T-helper 2 cell treated with Interferon-gamma antibody and Interleukin-4, amounts not matched to agents 100 ng/mL and 5 ng/mL, for 36 hours (primary cell): ENCODE results near the gene TMEM134. TPM values are rescaled to one million over a fixed set of nuclear protein-coding genes. Genes with fewer than 3 reads are reported as not detected.

ENCODE experiments used
- intact Hi-C: fragments of 100-400 bp; cut with micrococcal nuclease; formaldehyde crosslinking; loops from one replicate; pipeline ENCODE4 v1.15.1; 2023
- total RNA-seq: library from RNA; stranded (reverse); gene quantifications from 2 replicates; pipeline ENCODE4 v1.2.3, GENCODE V29; 2022

The TMEM134 gene
- total RNA-seq, 1 donor from 2014 or later: 40.4 TPM

GRCh38 chr11:67440229-67441097 lies 28.6 kb downstream of the TMEM134 start:
- intact Hi-C loops: no loop called here

GRCh38 chr11:67439321-67440228 lies 29.5 kb downstream of the TMEM134 start:
- intact Hi-C loops: loop anchor here (2.0 kb wide), 2 partner anchors 29 to 45 kb away; partner anchors contain the start of gene TMEM134

DNA sequence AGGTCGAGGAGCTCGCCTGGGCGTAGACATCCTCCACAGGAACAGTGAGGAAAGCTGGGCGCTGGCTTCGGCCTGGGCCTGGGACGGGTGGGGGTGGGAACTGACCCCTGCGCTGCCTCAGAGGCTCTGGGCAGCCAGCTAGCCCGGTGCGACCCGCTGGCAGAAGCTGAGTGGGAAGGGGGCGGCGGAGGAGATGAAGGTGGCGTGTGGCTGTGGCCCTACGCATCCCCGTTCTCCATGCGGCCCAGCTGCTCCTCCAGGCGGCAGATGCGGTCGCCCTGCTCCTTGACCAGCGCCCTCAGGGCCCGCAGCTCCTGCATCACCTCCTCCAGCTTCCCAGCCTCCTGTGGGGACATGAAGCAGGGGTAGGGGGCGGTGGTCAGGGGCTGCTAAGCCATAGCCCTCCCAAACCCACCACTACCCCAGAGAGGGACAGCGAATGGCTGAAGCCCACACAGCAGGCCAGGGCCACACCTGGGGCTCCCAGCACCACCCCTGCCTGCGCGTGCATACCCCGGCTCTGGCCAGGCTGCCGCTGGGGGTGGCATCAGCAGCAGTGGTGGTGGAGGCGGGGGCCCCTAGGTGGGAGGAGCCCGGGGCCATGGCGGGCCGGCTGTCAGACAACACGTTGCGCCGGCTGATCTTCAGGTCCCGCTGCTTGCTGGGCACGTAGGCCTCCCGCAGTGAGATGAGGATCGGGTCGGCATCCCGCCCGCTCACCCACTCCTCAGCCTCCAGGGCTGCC lies 30.7 kb downstream of the TMEM134 start:
- intact Hi-C loops: loop anchor here (2.0 kb wide), 2 partner anchors 30 to 46 kb away; partner anchors contain the start of gene TMEM134

- intact Hi-C loops: loop anchor here (1.0 to 2.0 kb wide), 3 partner anchors 9 to 47 kb away; partner anchors contain the start of genes RPS6KB2 and TMEM134
Observed at GRCh38 chr11:67437809-67438157, 31.3 kb downstream of the TMEM134 start.

DNA sequence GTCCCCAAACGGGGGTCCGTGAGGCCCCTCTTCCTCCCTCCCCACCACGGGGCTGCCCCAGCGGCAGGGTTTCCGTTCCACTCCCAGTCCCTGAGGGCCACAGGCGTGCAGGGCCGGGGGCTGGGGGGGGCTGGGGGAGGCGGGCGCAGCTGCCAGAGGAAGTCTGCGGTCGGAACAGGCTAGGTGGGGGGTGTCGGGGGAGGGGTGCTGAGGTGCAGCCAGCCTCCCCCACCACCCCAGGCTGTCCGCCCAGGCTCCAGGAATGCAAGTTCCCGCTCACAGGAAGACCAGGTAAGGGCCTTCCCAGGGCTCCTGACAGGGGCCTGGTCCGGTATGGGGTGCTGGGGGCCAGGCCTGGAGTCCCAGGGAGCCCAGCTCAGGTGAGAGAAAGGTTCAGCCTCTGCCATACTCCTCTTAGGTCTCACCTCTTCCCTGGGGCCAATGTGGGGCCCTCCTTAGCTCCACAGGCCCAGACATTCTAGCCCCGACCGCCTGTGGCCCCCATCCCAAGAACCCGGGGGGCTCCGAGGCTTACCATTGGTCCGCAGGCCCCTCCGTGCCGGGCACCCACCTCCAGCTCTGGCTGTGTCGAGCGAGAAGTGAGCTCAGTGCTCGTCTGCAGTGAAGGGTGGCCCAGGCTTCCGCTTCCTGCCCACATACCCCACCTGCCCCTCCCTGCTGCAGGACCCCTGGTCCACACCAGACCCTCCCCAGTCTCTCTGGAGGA lies 31.8 kb downstream of the TMEM134 start, which contains the start of gene PTPRCAP:
Gene PTPRCAP (minus strand): TSS at position 601 of the 727 bp plus-strand sequence. CDS start 63 bp downstream, at position 538.
- intact Hi-C loops: loop anchor here (1.0 kb wide), 1 partner anchor 9 kb away; the partner anchor contains the start of gene RPS6KB2

GRCh38 chr11:67436459-67437081 lies 32.5 kb downstream of the TMEM134 start:
- intact Hi-C loops: loop anchor here (1.0 kb wide), 2 partner anchors 8 to 70 kb away; partner anchors contain the start of gene RPS6KB2

- intact Hi-C loops: loop anchor here (1.0 kb wide), 1 partner anchor 70 kb away; no protein-coding TSS in a partner anchor
Observed at GRCh38 chr11:67435727-67436458, 33.2 kb downstream of the TMEM134 start.

- intact Hi-C loops: no loop called here
Observed at GRCh38 chr11:67435031-67435726, 33.9 kb downstream of the TMEM134 start.

DNA sequence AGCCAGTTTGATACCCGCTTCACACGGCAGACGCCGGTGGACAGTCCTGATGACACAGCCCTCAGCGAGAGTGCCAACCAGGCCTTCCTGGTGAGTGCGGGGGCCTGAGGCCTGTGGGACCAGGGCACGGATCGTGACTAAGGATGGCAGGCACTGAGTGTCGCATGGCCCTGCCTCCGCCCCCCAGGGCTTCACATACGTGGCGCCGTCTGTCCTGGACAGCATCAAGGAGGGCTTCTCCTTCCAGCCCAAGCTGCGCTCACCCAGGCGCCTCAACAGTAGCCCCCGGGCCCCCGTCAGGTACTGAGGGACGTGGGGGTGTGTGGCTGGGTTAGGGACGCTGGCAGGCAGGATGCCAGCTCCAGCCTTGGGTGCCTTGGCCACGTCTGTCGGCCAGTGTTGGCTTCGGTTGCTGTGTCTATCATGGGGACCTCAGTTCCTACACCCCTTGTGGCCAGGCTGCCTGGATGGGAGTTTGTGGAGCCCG lies 34.6 kb downstream of the TMEM134 start:
- intact Hi-C loops: no loop called here

- intact Hi-C loops: no loop called here
Observed at GRCh38 chr11:67433536-67434394, 35.3 kb downstream of the TMEM134 start.

DNA sequence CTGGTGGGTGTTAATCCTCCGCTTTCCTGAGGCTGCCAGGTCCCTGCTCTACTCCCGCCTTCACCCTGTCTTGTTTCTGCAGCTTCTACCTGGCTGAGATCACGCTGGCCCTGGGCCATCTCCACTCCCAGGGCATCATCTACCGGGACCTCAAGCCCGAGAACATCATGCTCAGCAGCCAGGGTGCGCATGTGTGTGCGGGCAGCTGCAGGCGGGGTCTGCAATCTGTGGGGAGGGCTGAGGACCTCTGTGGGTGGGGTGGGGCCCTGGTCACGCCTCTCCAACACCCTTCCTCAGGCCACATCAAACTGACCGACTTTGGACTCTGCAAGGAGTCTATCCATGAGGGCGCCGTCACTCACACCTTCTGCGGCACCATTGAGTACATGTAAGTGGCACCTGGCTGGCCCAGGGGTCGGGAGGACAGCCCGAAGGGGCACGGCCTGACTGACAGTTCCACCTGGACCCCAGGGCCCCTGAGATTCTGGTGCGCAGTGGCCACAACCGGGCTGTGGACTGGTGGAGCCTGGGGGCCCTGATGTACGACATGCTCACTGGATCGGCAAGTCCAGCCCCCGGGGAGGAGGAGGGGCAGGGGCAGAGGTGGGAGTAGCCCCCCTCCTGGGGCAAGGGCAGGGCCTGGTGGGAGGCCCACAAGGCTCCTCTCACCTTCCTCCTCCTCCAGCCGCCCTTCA lies 36.2 kb downstream of the TMEM134 start:
- intact Hi-C loops: no loop called here

- intact Hi-C loops: no loop called here
Observed at GRCh38 chr11:67431346-67432249, 37.5 kb downstream of the TMEM134 start.

- intact Hi-C loops: loop anchor here (2.0 to 5.0 kb wide), 2 partner anchors 27 to 38 kb away; partner anchors contain the start of gene TMEM134
Observed at GRCh38 chr11:67429722-67430121, 39.3 kb downstream of the TMEM134 start.

GRCh38 chr11:67429038-67429668 lies 39.9 kb downstream of the TMEM134 start:
- intact Hi-C loops: loop anchor here (2.0 to 5.0 kb wide), 2 partner anchors 26 to 38 kb away; partner anchors contain the start of gene TMEM134
